ENCODE measurements around the gene PAM.

GRCh38 chr5:102782217-102782872, 27.2 kb downstream of the PAM start:
- TF ChIP-seq POLR2AphosphoS5 (IDR thresholded peaks at IDR 0.05; ENCODE audit: low read depth, low read length) = no peak
- TF ChIP-seq TAF1 (IDR thresholded peaks at IDR 0.05; ENCODE audit: low read depth, low read length) = no peak
- no peak for TF ChIP-seq POLR2A (IDR thresholded peaks at IDR 0.05; ENCODE audit: low read depth, low read length)
- TF ChIP-seq SPI1 (IDR thresholded peaks at IDR 0.05; ENCODE audit: low read depth, low read length) = no peak
- no peak for TF ChIP-seq POU2F2 (IDR thresholded peaks at IDR 0.05; ENCODE audit: low read depth, low read length)

Measured in GM12891 (cell line).